Keratinocyte (primary cell): ENCODE measurements around the gene CHI3L2. TPM values are rescaled to one million over a fixed set of nuclear protein-coding genes. Genes with fewer than 3 reads are reported as not detected.

Experiments
- DNase-seq: peaks from one replicate; pipeline ENCODE4 v3.0.0-alpha.2; 2011; ENCODE audit warnings: low read depth, missing footprints, low spot score
- FAIRE-seq: peaks from 2 replicates; lab custom pipeline; 2011; peaks lifted over from hg19 to GRCh38; lab: Jason Lieb, UNC
- H2AFZ ChIP-seq: 2 replicates; pipeline ENCODE4 v1.6.0; 2012; ENCODE audit warnings: low read length, control low read depth, inconsistent platforms; ENCODE audit not compliant: control insufficient read depth
- H3K27ac ChIP-seq: 2 replicates; pipeline ENCODE4 v1.5.1; 2011; ENCODE audit warnings: low read length; ENCODE audit not compliant: control insufficient read depth, insufficient read depth
- H3K27me3 ChIP-seq: 3 replicates; pipeline ENCODE4 v1.6.0; 2011; ENCODE audit warnings: low read length; ENCODE audit not compliant: control insufficient read depth, insufficient read depth; ENCODE audit errors: extremely low read depth
- H3K36me3 ChIP-seq, 2 experiments: 2 replicates in 1 of 2; 3 replicates in 1 of 2; pipeline ENCODE4 v1.5.1; 2011; ENCODE audit warnings: low read length in 2 of 2, mild to moderate bottlenecking in 1 of 2; ENCODE audit not compliant: control insufficient read depth in 2 of 2, insufficient read depth in 2 of 2; ENCODE audit errors: extremely low read depth in 1 of 2
- H3K4me1 ChIP-seq: 3 replicates; pipeline ENCODE4 v1.5.1; 2011; ENCODE audit warnings: low read length; ENCODE audit not compliant: control insufficient read depth, insufficient read depth; ENCODE audit errors: extremely low read depth
- H3K4me2 ChIP-seq: 3 replicates; pipeline ENCODE4 v1.6.0; 2011; ENCODE audit warnings: low read depth, low read length; ENCODE audit not compliant: control insufficient read depth, insufficient read depth; ENCODE audit errors: extremely low read depth
- H3K4me3 ChIP-seq, 3 experiments: fragments of 200-600 bp in 1 of 3; sonication (generic) in 1 of 3; 2 replicates in 2 of 3; 3 replicates in 1 of 3; pipeline ENCODE4 v1.5.1; 2011 to 2016; ENCODE audit warnings: low read length in 3 of 3, mild to moderate bottlenecking in 3 of 3, control low read depth in 2 of 3, inconsistent platforms in 1 of 3, low read depth in 1 of 3, mixed read lengths in 1 of 3, mixed run types in 1 of 3, moderate library complexity in 1 of 3; ENCODE audit not compliant: control insufficient read depth in 2 of 3, insufficient read depth in 2 of 3; ENCODE audit errors: extremely low read depth in 1 of 3
- H3K79me2 ChIP-seq: 2 replicates; pipeline ENCODE4 v1.6.0; 2012; ENCODE audit warnings: low read length; ENCODE audit not compliant: control insufficient read depth, insufficient read depth
- H3K9ac ChIP-seq: 3 replicates; pipeline ENCODE4 v1.6.0; 2011; ENCODE audit warnings: low read length; ENCODE audit not compliant: control insufficient read depth, insufficient read depth; ENCODE audit errors: extremely low read depth
- H3K9me1 ChIP-seq: 3 replicates; pipeline ENCODE4 v1.6.0; 2011; ENCODE audit warnings: low read length; ENCODE audit not compliant: control insufficient read depth, insufficient read depth; ENCODE audit errors: extremely low read depth
- H3K9me3 ChIP-seq: 2 replicates; pipeline ENCODE4 v1.5.1; 2012; ENCODE audit warnings: low read depth, low read length; ENCODE audit not compliant: control insufficient read depth
- H4K20me1 ChIP-seq: 3 replicates; pipeline ENCODE4 v1.6.0; 2011; ENCODE audit warnings: low read length; ENCODE audit not compliant: control insufficient read depth, insufficient read depth; ENCODE audit errors: extremely low read depth
- EZH2 ChIP-seq: IDR thresholded peaks from one replicate; pipeline ENCODE4 v1.6.1; 2012; ENCODE audit warnings: inconsistent platforms, mild to moderate bottlenecking, low read length, moderate library complexity
- dilution Hi-C: fragments of 300-500 bp; cut with MboI; formaldehyde crosslinking; loops from one replicate; pipeline ENCODE4 v1.7.0; 2020; ENCODE audit warnings: low sequenced_read_pairs; ENCODE audit not compliant: extremely low pct_ligation_motif_present
- polyA plus RNA-seq, 5 experiments: library from polyadenylated mRNA; depleted of rRNA in 3 of 5; stranded (reverse) in 3 of 5; stranded (forward) in 1 of 5; unstranded in 1 of 5; fragments of >200 nt; gene quantifications; 1 replicate in 1 of 5; 2 replicates in 3 of 5; 3 replicates in 1 of 5; pipeline versions ENCODE4 v1.2.1 to v1.2.3, GENCODE V29; 2011 to 2012; ENCODE audit warnings: missing spikeins in 2 of 5, low read depth in 1 of 5, low replicate concordance in 1 of 5
- TF ChIP-seq, protein P1 (sequence below), 3 experiments: IDR thresholded peaks in 1 of 3; conservative IDR thresholded peaks in 1 of 3; optimal IDR thresholded peaks in 1 of 3; 2 replicates in 2 of 3; 3 replicates in 1 of 3; pipeline versions ENCODE3 to v1.5.1; 2011; ENCODE audit warnings: low read length in 3 of 3, mild to moderate bottlenecking in 3 of 3, moderate library complexity in 2 of 3, control low read depth in 1 of 3, inconsistent platforms in 1 of 3; ENCODE audit not compliant: insufficient read depth in 2 of 3; ENCODE audit errors: extremely low read depth in 1 of 3

Gene CHI3L2
- polyA plus RNA-seq, 1 donor (not counting 4 experiments of a cell fraction or from before 2014, with no cell fraction given) = 2.5 TPM

DNA sequence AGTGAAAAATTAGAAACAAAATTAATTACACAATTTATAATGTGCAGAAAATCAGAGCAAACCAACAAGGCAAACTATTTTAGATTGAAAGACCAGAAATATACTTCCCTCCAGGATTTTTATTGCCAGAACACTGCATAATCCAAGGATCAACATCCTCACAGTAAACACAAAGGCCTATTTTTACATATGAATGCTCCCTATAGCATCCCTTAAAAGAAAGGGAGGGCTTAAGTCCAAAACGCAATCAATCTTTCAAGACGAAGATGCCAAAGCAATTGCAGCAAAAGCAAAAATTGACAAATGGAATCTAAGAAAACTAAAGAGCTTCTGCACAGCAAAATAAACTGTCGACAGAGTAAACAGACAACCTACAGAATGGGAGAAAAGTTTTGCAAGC lies 44.6 kb downstream of the CHI3L2 start:
- no peak overlapping the region for H3K9ac ChIP-seq
- H3K4me3 ChIP-seq = no peak overlapping the region
- no peak overlapping the region for H3K27ac ChIP-seq
- H3K36me3 ChIP-seq = no peaks in the 10 kb centered on the region
- H2AFZ ChIP-seq = no peak overlapping the region
- no peak for TF ChIP-seq EZH2
- TF ChIP-seq, protein P1, sequence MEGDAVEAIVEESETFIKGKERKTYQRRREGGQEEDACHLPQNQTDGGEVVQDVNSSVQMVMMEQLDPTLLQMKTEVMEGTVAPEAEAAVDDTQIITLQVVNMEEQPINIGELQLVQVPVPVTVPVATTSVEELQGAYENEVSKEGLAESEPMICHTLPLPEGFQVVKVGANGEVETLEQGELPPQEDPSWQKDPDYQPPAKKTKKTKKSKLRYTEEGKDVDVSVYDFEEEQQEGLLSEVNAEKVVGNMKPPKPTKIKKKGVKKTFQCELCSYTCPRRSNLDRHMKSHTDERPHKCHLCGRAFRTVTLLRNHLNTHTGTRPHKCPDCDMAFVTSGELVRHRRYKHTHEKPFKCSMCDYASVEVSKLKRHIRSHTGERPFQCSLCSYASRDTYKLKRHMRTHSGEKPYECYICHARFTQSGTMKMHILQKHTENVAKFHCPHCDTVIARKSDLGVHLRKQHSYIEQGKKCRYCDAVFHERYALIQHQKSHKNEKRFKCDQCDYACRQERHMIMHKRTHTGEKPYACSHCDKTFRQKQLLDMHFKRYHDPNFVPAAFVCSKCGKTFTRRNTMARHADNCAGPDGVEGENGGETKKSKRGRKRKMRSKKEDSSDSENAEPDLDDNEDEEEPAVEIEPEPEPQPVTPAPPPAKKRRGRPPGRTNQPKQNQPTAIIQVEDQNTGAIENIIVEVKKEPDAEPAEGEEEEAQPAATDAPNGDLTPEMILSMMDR (optimal IDR thresholded peaks at IDR 0.05 in 1 of 3, IDR thresholded peaks at IDR 0.05 in 1 of 3, conservative IDR thresholded peaks at IDR 0.05 in 1 of 3; ENCODE audit: extremely low read depth in 1 of 3, insufficient read depth in 2 of 3, low read length in 3 of 3) = no peak
- FAIRE-seq (no peak), DNase-seq (no peak)
- dilution Hi-C loops = no loop called here
- no peaks in the 10 kb centered on the region for H3K4me1 ChIP-seq
- no peak overlapping the region for H3K4me2 ChIP-seq
- H3K79me2 ChIP-seq = no peaks in the 10 kb centered on the region
- no peaks in the 10 kb centered on the region for H4K20me1 ChIP-seq
- peaks cover 37% of the 10 kb centered on the region for H3K27me3 ChIP-seq
- no peaks in the 10 kb centered on the region for H3K9me1 ChIP-seq
- H3K9me3 ChIP-seq = no peaks in the 10 kb centered on the region

GRCh38 chr1:111274653-111275052 lies 47.1 kb downstream of the CHI3L2 start:
- Histone ChIP-seq H3K4me2 (no peak overlapping the region), H2AFZ (no peak overlapping the region), H3K9me1 (no peaks in the 10 kb centered on the region), H4K20me1 (no peaks in the 10 kb centered on the region), H3K27me3 (peaks cover 25% of the 10 kb centered on the region), H3K9ac (no peak overlapping the region), H3K79me2 (no peaks in the 10 kb centered on the region), H3K9me3 (no peaks in the 10 kb centered on the region), H3K4me3 (no peak overlapping the region), H3K4me1 (no peaks in the 10 kb centered on the region), H3K36me3 (no peaks in the 10 kb centered on the region), H3K27ac (no peak overlapping the region)
- no peak for FAIRE-seq
- dilution Hi-C loops = no loop called here
- DNase-seq = no peak
- no peak for TF ChIP-seq EZH2
- TF ChIP-seq, protein P1 (optimal IDR thresholded peaks at IDR 0.05 in 1 of 3, IDR thresholded peaks at IDR 0.05 in 1 of 3, conservative IDR thresholded peaks at IDR 0.05 in 1 of 3; ENCODE audit: extremely low read depth in 1 of 3, insufficient read depth in 2 of 3, low read length in 3 of 3) = no peak
